ENCODE measurements around the gene NR2C1.

Gene NR2C1

GRCh38 chr12:95085612-95086011 lies 12.2 kb upstream of the NR2C1 start:
- Histone ChIP-seq H3K4me2 (ENCODE audit: low read length) (no peak overlapping the region), H3K4me3 (ENCODE audit: low read length) (no peak overlapping the region), H3K27ac (ENCODE audit: low read depth, low read length) (no peak overlapping the region), H3K9me3 (ENCODE audit: control insufficient read depth, insufficient read depth, low read length) (no peaks in the 10 kb centered on the region), H3K9me2 (replicated peaks; ENCODE audit: control insufficient read depth, low read length) (no peaks in the 10 kb centered on the region), H3K27me3 (ENCODE audit: control insufficient read depth, low read length) (no peaks in the 10 kb centered on the region), H3K4me1 (ENCODE audit: control insufficient read depth, low read length) (peaks cover 17% of the 10 kb centered on the region), H3F3A (ENCODE audit: control insufficient read depth, insufficient read depth) (peaks cover 10% of the 10 kb centered on the region; the same call in 1 of the 2 replicates), H3K79me2 (ENCODE audit: control insufficient read depth, low read length) (0 out of 2 replicates have a peak, but pooled peaks cover 4% of the 10 kb centered on the region), H3K36me3 (ENCODE audit: control insufficient read depth, low read length) (peaks cover 81% of the 10 kb centered on the region), H4K20me1 (ENCODE audit: control insufficient read depth, insufficient read depth, low read depth, low read length) (no peaks in the 10 kb centered on the region)
- TF ChIP-seq EZH2phosphoT487 (IDR thresholded peaks at IDR 0.05; ENCODE audit: borderline replicate concordance, low read length) = no peak
- TF ChIP-seq CTCF (IDR thresholded peaks at IDR 0.05; ENCODE audit: low read depth, low read length, poor library complexity, severe bottlenecking) = no peak

GRCh38 chr12:95083938-95084337 lies 10.5 kb upstream of the NR2C1 start:
- Histone ChIP-seq H3K36me3 (ENCODE audit: control insufficient read depth, low read length) (peaks cover 77% of the 10 kb centered on the region), H3K4me3 (ENCODE audit: low read length) (no peak overlapping the region), H3K27me3 (ENCODE audit: control insufficient read depth, low read length) (no peaks in the 10 kb centered on the region), H3K79me2 (ENCODE audit: control insufficient read depth, low read length) (0 out of 2 replicates have a peak, but pooled peaks cover 4% of the 10 kb centered on the region), H3F3A (ENCODE audit: control insufficient read depth, insufficient read depth) (peaks cover 10% of the 10 kb centered on the region; the same call in 1 of the 2 replicates), H3K27ac (ENCODE audit: low read depth, low read length) (no peak overlapping the region), H3K4me1 (ENCODE audit: control insufficient read depth, low read length) (peaks cover 10% of the 10 kb centered on the region), H3K9me3 (ENCODE audit: control insufficient read depth, insufficient read depth, low read length) (no peaks in the 10 kb centered on the region), H4K20me1 (ENCODE audit: control insufficient read depth, insufficient read depth, low read depth, low read length) (no peaks in the 10 kb centered on the region), H3K4me2 (ENCODE audit: low read length) (no peak overlapping the region), H3K9me2 (replicated peaks; ENCODE audit: control insufficient read depth, low read length) (no peaks in the 10 kb centered on the region)
- no peak for TF ChIP-seq EZH2phosphoT487 (IDR thresholded peaks at IDR 0.05; ENCODE audit: borderline replicate concordance, low read length)
- TF ChIP-seq CTCF (IDR thresholded peaks at IDR 0.05; ENCODE audit: low read depth, low read length, poor library complexity, severe bottlenecking) = no peak

- Histone ChIP-seq H3F3A (ENCODE audit: control insufficient read depth, insufficient read depth) (peaks cover 10% of the 10 kb centered on the region; the same call in 1 of the 2 replicates), H3K9me2 (replicated peaks; ENCODE audit: control insufficient read depth, low read length) (no peaks in the 10 kb centered on the region), H4K20me1 (ENCODE audit: control insufficient read depth, insufficient read depth, low read depth, low read length) (no peaks in the 10 kb centered on the region), H3K27me3 (ENCODE audit: control insufficient read depth, low read length) (no peaks in the 10 kb centered on the region), H3K4me2 (ENCODE audit: low read length) (no peak overlapping the region), H3K36me3 (ENCODE audit: control insufficient read depth, low read length) (peaks cover 72% of the 10 kb centered on the region), H3K79me2 (ENCODE audit: control insufficient read depth, low read length) (0 out of 2 replicates have a peak, but pooled peaks cover 2% of the 10 kb centered on the region), H3K27ac (ENCODE audit: low read depth, low read length) (no peak overlapping the region), H3K9me3 (ENCODE audit: control insufficient read depth, insufficient read depth, low read length) (no peaks in the 10 kb centered on the region), H3K4me3 (ENCODE audit: low read length) (no peak overlapping the region), H3K4me1 (ENCODE audit: control insufficient read depth, low read length) (peaks cover 5% of the 10 kb centered on the region)
- TF ChIP-seq CTCF (IDR thresholded peaks at IDR 0.05; ENCODE audit: low read depth, low read length, poor library complexity, severe bottlenecking) = no peak
Measured at GRCh38 chr12:95083471-95083870, 10.1 kb upstream of the NR2C1 start.
